GM21447 (cell line): ENCODE measurements around the gene IQCC.

Experiments used
- ATAC-seq: cut with Tn5 transposase; IDR thresholded peaks from one replicate; pipeline ENCODE4 v1.9.1; 2021; ENCODE audit not compliant: unreplicated experiment

The IQCC gene

GRCh38 chr1:32221980-32222755 lies 16.7 kb downstream of the IQCC start, which contains the start of the genes EIF3I and TMEM234:
EIF3I (plus strand) TSS chr1:32222407; CDS start chr1:32222442, 35 bp downstream.
TMEM234 (minus strand) TSS chr1:32222353; CDS start chr1:32222322, 31 bp downstream.
- ATAC-seq: peak; percentile 85

- no peak for ATAC-seq
These were observed 18.2 kb downstream of the IQCC start for GRCh38 chr1:32223683-32224082.

DNA sequence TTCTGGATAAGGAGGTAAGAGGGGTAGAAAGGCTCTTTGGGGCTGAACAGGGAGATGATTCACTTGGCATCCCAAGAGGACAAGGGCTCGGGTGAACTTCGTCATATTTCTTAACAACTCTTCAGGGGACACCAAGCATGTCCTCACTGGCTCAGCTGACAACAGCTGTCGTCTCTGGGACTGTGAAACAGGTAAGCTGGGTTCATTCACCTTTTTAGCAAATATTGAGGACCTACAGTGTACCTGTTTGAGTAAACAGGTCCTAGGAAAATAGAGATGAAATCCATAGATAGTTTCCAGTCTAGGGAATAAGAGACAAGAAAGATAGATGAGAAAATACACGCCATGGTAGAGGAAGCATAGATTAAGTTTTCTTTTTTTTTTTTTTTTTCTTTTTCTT lies 18.8 kb downstream of the IQCC start:
- ATAC-seq: no peak

GRCh38 chr1:32228771-32229170 lies 23.3 kb downstream of the IQCC start:
- no peak for ATAC-seq

- ATAC-seq: no peak
These were observed 26.5 kb downstream of the IQCC start for GRCh38 chr1:32231843-32232432.

- no peak for ATAC-seq
These were observed 27.3 kb downstream of the IQCC start for GRCh38 chr1:32232558-32233304.

DNA sequence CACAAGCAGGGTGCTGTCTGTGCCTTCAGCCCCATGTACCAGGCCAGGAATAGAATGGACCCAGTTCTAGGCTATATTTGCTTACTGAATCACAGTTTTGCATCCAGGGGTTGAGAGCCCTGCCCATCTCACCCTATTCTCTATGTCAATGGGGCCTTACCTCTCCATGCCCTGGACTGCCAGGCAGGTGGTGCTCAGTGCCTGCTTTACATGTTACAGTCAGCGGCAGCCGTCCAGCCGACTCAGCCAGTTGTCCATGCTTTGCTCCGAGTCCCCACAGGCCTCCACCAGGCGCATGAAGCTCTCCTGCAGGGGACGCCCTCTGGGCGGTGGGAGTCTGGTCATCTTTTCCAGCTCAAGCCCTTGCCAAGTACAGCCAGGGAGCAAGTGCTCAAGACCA lies 29.3 kb downstream of the IQCC start:
- no peak for ATAC-seq

GRCh38 chr1:32239337-32239736 lies 33.9 kb downstream of the IQCC start:
- ATAC-seq: no peak

GRCh38 chr1:32239790-32240139 lies 34.3 kb downstream of the IQCC start:
- no peak for ATAC-seq

DNA sequence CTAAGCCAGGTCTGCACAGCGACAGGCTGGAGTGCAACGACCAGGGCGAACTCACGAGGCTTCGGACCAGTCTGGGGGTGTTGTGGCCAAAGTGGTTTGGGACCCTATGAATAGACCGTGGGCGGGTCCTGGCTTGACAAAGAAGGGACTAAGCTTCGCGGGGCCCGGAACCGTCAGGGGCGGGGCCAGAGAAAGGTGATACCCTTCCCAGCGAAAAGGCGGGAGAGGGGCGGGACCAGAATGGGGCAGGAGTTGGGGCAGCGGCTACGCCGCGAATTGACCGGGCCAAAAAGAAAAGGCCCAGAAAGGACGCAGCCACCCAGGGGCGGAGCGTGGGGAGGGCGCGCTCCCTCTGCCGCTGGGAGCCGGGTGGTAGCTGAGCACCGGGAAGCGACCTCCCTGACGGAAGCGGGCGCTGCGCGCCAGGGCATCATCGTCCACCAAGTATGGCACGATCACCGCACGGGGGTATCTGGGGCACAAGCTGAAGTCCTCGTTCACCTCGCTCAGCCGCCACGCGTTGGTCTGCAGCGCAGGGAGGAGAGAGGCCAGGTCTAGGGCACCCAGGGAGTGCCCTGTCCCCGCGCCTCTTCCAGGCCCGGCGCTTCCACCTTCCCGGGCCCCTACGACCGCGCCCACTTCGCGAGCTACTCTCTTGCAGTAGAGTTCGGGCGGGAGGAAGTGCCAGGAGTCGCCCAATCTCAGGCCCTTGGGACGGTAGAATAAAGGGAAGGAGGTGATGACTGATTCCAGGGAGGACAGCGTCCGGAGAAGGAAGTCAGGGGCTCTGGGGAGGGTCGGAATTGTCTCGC lies 34.9 kb downstream of the IQCC start:
- no peak for ATAC-seq

- ATAC-seq: no peak
These were observed 35.7 kb downstream of the IQCC start for GRCh38 chr1:32241001-32241763.

DNA sequence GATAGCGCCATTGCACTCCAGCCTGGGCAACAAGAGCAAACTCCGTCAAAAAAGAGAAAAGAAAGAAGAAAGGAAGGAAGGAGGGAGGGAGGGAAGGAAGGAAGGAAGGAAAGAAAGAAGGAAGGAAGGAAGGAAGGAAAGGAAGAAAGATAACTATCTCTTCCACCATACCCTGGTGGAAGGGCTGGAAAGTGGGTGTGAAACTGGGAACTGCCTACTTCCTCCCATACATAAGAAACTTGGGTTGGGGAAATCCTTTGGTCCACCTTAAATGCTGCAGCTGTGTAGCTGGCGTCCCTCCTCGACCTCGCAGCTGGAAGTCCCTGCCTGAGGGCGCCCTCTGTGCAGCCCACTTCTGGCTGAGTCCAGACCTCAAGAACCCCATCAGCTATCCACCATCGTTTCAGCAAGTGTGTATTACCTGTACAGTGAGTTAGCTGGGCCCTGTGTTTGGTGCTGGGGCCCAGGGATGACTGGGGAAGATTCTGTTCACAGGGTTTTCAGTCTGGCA lies 36.9 kb downstream of the IQCC start:
- no peak for ATAC-seq

DNA sequence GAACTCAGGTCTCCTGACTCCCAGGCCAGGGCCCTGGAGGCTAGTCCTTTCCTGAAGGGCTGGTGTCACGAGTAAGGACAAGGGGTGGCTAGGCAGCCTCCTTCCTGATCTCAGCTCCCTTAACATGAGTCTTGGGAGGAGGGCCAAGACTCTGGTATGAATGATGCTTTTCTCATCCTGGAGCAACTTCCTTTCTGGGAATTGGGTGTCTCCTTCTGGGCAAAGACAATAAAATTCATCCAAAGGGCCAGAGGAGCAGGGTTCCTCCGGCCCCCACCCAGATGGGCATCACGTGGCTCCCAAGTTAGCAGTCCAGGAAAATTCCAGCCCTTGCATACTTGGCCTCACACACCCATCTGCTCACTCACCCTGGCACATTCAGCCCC lies 41.4 kb downstream of the IQCC start, which contains the start of gene FAM167B:
TSS of gene FAM167B (plus strand) at position 335 of the 386 bp plus-strand sequence. CDS start 200 bp downstream, outside the sequence.
- no peak for ATAC-seq

DNA sequence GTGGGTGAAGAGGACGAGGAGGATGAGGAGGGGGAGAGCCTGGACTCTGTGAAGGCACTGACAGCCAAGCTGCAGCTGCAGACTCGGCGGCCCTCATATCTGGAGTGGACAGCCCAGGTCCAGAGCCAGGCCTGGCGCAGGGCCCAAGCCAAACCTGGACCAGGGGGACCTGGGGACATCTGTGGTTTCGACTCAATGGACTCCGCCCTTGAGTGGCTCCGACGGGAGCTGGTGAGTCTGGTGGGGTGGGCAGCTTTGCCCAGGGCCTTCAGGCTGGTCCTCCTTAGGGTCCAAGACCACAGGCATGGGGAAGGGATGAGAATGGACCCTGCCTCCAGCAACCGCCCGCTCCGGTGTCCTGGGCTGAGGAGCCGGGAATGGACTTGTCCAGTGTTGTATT lies 42.0 kb downstream of the IQCC start:
- no peak for ATAC-seq

- ATAC-seq: no peak
These were observed 42.8 kb downstream of the IQCC start for GRCh38 chr1:32247983-32248889.

GRCh38 chr1:32249831-32250525 lies 44.5 kb downstream of the IQCC start:
- ATAC-seq: peak; percentile 60

DNA sequence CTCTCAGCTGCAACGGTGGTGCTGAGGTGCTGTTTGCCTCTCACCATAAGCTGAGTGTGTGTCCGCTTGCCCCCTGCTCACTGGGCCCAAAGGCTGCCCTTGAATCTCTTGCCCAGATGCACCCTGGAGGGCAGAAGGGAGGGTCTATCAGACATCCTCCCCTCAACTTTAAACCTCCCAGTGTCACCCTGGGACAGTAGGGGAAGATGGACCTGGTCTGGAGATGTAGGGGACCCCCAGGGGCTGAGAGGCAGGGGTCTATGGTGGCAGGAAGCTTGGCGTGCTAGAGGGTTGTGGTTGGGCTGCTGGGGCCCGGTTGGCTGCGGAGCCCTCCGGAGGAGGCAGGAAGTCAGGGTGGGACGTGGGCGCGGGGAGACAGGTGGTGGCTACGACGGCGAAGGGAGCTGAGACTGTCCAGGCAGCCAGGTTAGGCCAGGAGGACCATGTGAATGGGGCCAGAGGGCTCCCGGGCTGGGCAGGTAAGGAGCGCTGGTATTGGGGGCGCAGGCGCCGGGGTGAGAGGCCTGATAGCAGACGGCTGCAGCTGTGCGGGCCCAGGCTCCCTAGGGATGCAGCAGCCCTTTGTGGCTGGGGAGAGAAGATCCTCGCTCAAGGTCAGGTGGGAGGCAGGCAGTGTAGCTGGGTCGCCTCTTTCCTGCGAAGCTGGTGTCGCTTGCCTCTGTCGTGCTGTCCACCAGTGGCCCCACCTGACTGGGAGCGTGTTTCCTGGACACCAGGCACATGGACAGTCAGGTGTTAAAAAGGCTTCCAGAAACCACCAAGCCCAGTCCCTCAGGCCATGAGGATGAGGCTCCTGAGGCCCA lies 45.6 kb downstream of the IQCC start, which contains the start of gene LCK:
TSS of gene LCK (plus strand) at position 373 of the 824 bp plus-strand sequence. CDS start 23,065 bp downstream, outside the sequence.
- no peak for ATAC-seq
